Activated naive CD8-positive, alpha-beta T cell treated with anti-CD3 and anti-CD28 coated beads, Interleukin-2, amount 50 U/mL, for 24 hours (primary cell): Measurements from ENCODE around the gene PNLDC1.
A peak's percentile ranks its signal among the peaks of the same experiment; 100 is the strongest.
"Not testable (repeated sequence)": the region's sequence is repeated elsewhere in the genome, so short reads cannot be mapped to it uniquely, and the experiment has no call there.

ENCODE experiments used
- ATAC-seq: fragments of 150-1000 bp; cut with Tn5 transposase; one replicate; pipeline ENCODE4 v1.10.0; 2021
- DNase-seq: peaks from one replicate; pipeline ENCODE4 v3.0.0; 2021
- H3K27ac Mint-ChIP-seq: one replicate; pipeline ENCODE4 v1.8.0; 2021; ENCODE audit warnings: mild to moderate bottlenecking, mixed read lengths
- H3K27me3 Mint-ChIP-seq: one replicate; pipeline ENCODE4 v1.8.0; 2021; ENCODE audit warnings: mixed read lengths
- H3K36me3 Mint-ChIP-seq: one replicate; pipeline ENCODE4 v1.8.0; 2021; ENCODE audit warnings: low read depth, mixed read lengths
- H3K4me1 Mint-ChIP-seq: one replicate; pipeline ENCODE4 v1.8.0; 2021; ENCODE audit warnings: mixed read lengths
- H3K4me3 Mint-ChIP-seq: one replicate; pipeline ENCODE4 v1.8.0; 2021; ENCODE audit warnings: mild to moderate bottlenecking, moderate library complexity, mixed read lengths
- H3K9me3 Mint-ChIP-seq: one replicate; pipeline ENCODE4 v1.8.0; 2021; ENCODE audit warnings: mixed read lengths

Gene PNLDC1

DNA sequence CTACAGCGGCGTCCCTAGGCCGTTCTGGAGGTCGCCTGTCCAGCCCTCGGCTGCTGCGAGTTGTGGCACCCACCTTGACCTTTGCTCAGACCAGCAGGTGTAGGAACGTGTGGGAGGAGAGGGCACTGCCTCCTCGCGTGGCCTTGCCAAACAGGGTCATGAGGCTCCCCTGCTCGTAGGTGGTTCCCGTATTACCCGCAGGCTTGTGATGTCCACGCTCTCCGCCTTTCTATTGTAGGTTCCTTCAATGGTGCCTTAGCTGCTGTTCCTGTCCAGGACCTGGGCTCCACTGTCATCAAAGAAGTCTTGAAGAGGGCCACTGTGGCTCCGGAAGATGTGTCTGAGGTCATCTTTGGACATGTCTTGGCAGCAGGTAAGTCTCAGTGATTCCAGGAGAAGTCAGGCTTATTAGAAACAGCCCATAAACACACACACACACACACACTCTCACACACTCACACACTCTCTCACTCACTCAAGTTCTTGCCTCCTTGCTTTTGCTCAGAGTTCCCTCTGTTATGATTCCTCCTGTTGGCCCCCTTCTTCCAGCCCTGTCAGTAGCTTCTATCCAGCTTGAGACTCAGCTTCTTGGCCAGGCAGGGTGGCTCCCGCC lies 37.3 kb upstream of the PNLDC1 start:
- Mint-ChIP-seq H3K36me3 (peaks cover 35% of the 10 kb centered on the region), H3K9me3 (no peaks in the 10 kb centered on the region), H3K27me3 (no peaks in the 10 kb centered on the region), H3K4me3 (peak overlapping the region; percentile 83), H3K27ac (peak overlapping the region; percentile 95), H3K4me1 (peaks cover 35% of the 10 kb centered on the region)
- DNase-seq (peak; percentile 16), ATAC-seq (no peak)

GRCh38 chr6:159766906-159767305 lies 33.2 kb upstream of the PNLDC1 start:
- H3K36me3 Mint-ChIP-seq, result peaks cover 52% of the 10 kb centered on the region
- H3K4me3 Mint-ChIP-seq, result no peak overlapping the region
- no peak for ATAC-seq
- H3K4me1 Mint-ChIP-seq, result peaks cover 18% of the 10 kb centered on the region
- H3K9me3 Mint-ChIP-seq, result no peaks in the 10 kb centered on the region
- DNase-seq, result no peak
- no peak overlapping the region for H3K27ac Mint-ChIP-seq
- H3K27me3 Mint-ChIP-seq, result no peaks in the 10 kb centered on the region

DNA sequence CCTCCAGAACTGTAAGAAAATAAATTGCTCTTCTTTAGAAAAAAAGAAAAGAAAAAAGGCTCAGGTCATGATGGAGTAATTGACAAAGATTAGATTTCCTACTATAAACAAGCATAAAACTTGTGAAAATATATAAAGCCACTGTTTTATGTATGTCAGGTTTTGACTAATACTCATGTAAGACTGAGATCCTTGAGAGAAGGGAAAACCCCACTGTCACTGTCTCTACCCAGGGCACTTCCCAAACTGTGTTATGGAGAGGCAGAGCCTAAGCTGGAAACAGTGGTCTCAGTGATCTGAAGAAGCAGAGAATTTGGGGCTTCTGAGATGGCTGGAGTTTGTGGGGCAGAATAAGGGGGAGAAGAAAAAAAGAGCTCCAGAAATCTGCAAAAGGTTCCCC lies 30.6 kb upstream of the PNLDC1 start:
- peak overlapping the region; percentile 5 for H3K27ac Mint-ChIP-seq
- no peak for DNase-seq
- H3K4me1 Mint-ChIP-seq, result peaks cover 12% of the 10 kb centered on the region
- H3K36me3 Mint-ChIP-seq, result peaks cover 52% of the 10 kb centered on the region
- no peaks in the 10 kb centered on the region for H3K9me3 Mint-ChIP-seq
- ATAC-seq, result peak; percentile 46
- no peaks in the 10 kb centered on the region for H3K27me3 Mint-ChIP-seq
- H3K4me3 Mint-ChIP-seq, result no peak overlapping the region

DNA sequence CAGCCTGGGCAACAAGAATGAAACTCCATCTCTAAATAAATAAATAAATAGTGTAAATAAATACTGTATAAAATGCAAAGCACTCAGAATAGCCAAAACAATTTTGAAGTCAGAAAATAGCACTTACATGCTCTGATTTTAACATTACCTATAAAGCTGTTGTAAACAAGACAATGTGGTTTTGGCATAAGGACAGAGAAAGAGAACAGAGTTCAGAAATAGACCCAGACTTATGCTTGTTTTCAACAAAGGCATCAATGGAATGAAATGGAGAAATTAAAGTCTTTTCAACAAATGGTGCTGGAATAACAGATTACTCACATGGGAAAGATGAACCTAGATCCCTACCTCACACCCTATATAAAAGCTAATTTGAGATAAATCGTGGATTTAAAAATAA lies 27.9 kb upstream of the PNLDC1 start:
- H3K36me3 Mint-ChIP-seq, result peaks cover 51% of the 10 kb centered on the region

GRCh38 chr6:159777240-159777904 lies 22.7 kb upstream of the PNLDC1 start:
- peaks cover 10% of the 10 kb centered on the region for H3K4me1 Mint-ChIP-seq
- DNase-seq (no peak), ATAC-seq (no peak)
- no peaks in the 10 kb centered on the region for H3K27me3 Mint-ChIP-seq
- H3K36me3 Mint-ChIP-seq, result peaks cover 61% of the 10 kb centered on the region
- H3K4me3 Mint-ChIP-seq, result no peak overlapping the region
- no peak overlapping the region for H3K27ac Mint-ChIP-seq
- H3K9me3 Mint-ChIP-seq, result no peaks in the 10 kb centered on the region

More for the DNA sequence above, 27.9 kb upstream of the PNLDC1 start:
- Mint-ChIP-seq H3K4me1 (peaks cover 3% of the 10 kb centered on the region), H3K4me3 (no peak overlapping the region), H3K9me3 (no peaks in the 10 kb centered on the region), H3K27me3 (no peaks in the 10 kb centered on the region), H3K27ac (no peak overlapping the region)
- DNase-seq, result no peak
- ATAC-seq, result no peak

DNA sequence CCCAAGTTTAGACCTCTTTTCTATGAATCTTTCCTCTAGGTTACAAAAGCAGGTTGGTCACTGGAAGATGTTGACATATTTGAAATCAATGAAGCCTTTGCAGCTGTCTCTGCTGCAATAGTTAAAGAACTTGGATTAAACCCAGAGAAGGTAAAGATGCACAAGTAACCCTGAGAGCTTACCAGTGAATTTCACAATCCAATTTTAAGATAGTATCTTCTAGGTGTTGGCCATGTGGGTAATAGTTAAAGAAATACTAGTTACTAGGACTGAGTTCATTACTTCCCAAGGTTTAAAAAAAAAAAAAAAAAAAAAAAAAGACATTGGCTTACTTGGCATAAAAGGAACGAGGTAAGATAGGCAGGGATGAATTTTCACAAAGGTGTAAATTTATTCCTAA lies 21.9 kb upstream of the PNLDC1 start:
- H3K27ac Mint-ChIP-seq, result no peak overlapping the region
- ATAC-seq (no peak), DNase-seq (no peak)
- peaks cover 17% of the 10 kb centered on the region for H3K4me1 Mint-ChIP-seq
- no peak overlapping the region for H3K4me3 Mint-ChIP-seq
- H3K27me3 Mint-ChIP-seq, result no peaks in the 10 kb centered on the region
- no peaks in the 10 kb centered on the region for H3K9me3 Mint-ChIP-seq
- H3K36me3 Mint-ChIP-seq, result peaks cover 66% of the 10 kb centered on the region

DNA sequence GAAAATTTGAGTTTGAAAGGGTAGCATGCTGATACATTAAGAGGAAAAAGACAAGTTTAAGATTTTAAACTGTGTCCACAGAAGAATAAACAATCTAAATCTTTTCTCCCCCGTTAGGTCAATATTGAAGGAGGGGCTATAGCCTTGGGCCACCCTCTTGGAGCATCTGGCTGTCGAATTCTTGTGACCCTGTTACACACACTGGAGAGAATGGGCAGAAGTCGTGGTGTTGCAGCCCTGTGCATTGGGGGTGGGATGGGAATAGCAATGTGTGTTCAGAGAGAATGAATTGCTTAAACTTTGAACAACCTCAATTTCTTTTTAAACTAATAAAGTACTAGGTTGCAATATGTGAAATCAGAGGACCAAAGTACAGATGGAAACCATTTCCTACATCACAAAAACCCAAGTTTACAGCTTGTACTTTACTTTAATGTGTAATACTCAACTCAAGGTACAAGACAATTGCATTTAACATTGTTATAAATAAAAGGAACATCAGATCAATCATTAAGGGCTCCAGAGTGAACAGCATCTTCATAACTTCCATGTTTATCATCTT lies 21.5 kb upstream of the PNLDC1 start:
- H3K27me3 Mint-ChIP-seq, result no peaks in the 10 kb centered on the region
- H3K4me3 Mint-ChIP-seq, result no peak overlapping the region
- ATAC-seq (no peak), DNase-seq (no peak)
- no peaks in the 10 kb centered on the region for H3K9me3 Mint-ChIP-seq
- H3K27ac Mint-ChIP-seq, result peak overlapping the region; percentile 17
- H3K36me3 Mint-ChIP-seq, result peaks cover 70% of the 10 kb centered on the region
- H3K4me1 Mint-ChIP-seq, result peaks cover 21% of the 10 kb centered on the region

GRCh38 chr6:159788276-159788675 lies 11.8 kb upstream of the PNLDC1 start:
- peaks cover 76% of the 10 kb centered on the region for H3K4me1 Mint-ChIP-seq
- peak overlapping the region; percentile 91 for H3K4me3 Mint-ChIP-seq
- H3K36me3 Mint-ChIP-seq, result peaks cover 74% of the 10 kb centered on the region
- H3K27me3 Mint-ChIP-seq, result peaks cover 3% of the 10 kb centered on the region
- H3K27ac Mint-ChIP-seq, result peak overlapping the region; percentile 72
- DNase-seq (peak; percentile 12), ATAC-seq (no peak)
- H3K9me3 Mint-ChIP-seq, result no peaks in the 10 kb centered on the region

DNA sequence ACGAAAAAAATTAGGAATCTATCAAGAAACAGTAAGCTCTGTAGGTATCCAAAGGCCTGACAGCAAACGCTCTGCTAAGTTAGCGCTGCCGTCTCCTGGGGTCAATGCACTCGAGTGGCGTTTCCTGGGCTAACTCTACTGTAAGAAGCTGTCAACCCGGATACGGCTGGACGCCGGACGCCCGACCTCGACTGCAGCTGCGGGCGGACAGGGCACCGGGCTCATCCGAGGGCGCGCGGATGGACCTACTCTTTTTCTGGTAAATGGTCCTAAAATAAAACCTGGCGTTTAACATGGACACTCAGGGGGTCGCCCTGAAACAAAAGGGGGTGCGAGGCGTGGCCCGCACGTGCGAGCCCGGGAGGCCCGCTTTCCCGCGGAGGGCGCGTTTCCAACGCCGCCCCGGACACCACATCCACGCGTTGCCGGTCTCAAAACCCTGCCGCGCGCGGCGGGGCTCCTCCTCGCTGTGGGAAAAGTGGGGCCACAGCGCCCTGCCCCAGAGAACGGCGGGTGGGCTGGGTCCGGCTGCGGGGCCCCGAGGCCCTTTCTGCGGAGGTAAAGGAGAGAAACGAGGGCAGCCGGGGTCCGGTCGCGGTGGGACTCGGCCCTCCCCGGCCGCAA lies 11.2 kb upstream of the PNLDC1 start:
- H3K27me3 Mint-ChIP-seq, result peaks cover 3% of the 10 kb centered on the region
- H3K36me3 Mint-ChIP-seq, result peaks cover 74% of the 10 kb centered on the region
- H3K27ac Mint-ChIP-seq, result peak overlapping the region; percentile 99
- ATAC-seq (no peak), DNase-seq (peak; percentile 40)
- peak overlapping the region; percentile 91 for H3K4me3 Mint-ChIP-seq
- H3K9me3 Mint-ChIP-seq, result no peaks in the 10 kb centered on the region
- H3K4me1 Mint-ChIP-seq, result peaks cover 76% of the 10 kb centered on the region

DNA sequence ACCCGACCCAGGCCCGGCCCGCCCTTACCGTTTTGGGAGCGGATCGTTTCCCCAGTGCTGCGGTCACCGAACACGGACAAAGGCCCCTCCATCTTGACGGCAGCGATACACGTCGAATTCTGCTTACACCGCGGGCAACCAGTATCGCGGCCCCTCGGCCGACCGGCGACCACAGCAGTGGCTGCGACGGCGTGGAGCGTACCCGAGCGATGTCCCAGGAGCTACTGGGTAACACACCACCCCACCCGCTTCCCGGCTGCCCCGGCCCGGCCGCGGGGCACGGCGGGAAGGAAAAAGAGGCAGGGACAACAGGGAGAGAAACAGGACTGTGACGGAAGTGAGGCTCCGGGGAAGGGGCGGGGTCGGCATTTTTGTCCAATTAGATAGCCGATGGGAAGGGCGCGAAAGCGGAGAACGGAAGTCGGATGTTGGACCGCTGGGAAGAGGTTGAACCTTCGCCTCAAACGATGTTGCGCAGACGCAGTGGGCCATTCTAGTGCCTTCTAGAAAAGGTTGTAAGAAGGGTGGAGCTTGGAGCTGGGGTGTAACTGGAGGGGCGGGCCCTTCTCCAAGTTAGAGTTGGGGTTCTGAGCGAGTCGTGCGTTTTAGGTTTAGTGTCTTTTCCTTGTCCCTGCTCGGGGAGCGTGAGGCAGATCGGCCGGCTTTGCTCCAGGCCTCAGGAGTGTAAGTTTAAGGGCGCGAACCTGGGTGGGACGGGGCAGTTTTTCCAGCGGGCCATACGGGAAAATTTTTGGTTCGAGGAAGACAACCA lies 10.5 kb upstream of the PNLDC1 start, which contains the start of gene TCP1:
Gene TCP1 (minus strand): TSS at position 226 of the 772 bp plus-strand sequence. CDS start 134 bp downstream, at position 92.
- Mint-ChIP-seq H3K4me3 (peak within 1 kb of the TSS; percentile 91), H3K4me1 (peaks cover 76% of the 10 kb centered on the region), H3K27ac (peak within 1 kb of the TSS; percentile 99), H3K9me3 (no peaks in the 10 kb centered on the region), H3K27me3 (peaks cover 3% of the 10 kb centered on the region), H3K36me3 (peaks cover 73% of the 10 kb centered on the region)
- DNase-seq (peak; percentile 99), ATAC-seq (peak; percentile 81)

DNA sequence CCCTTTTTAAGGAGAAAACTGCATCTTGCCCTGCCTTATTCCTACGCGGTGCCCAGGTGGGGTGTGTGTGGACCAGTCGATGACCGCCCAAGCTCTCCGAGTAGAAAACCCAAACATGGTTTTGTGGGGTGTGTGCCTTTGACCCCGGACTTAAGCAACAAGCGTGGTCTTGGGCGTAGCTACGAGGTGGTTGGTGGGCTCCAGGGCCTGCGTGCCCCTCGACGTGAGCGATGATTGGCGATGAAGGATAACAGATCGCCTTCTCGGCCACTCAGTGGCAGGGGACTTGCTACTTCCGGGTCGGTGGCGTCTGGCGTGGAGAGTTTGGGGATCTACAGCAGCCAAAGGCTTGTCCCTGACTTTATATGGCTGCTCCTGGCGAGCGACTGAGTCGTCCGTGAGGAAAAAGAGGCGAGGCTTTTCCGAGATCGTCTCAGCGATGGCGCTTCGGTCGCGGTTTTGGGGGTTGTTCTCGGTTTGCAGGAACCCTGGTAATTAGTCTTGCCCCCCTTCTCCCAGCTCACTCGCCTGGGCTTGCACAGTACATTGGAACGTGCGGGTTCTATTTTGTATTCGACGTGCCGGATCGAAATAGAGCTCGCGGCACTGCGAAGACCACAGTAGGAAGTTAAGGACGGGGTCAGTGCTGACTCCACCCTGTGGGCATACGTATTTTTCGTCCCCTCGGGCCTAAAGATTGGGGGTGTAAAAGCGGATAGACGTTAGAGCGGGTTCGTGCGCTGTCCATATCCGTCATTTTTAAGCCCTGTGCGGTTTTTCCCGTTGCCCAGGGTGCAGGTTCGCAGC lies 9.7 kb upstream of the PNLDC1 start, which contains the start of gene MRPL18:
Gene MRPL18 (plus strand): TSS at position 319 of the 807 bp plus-strand sequence. CDS start 121 bp downstream, at position 440.
- H3K4me1 Mint-ChIP-seq, result peaks cover 72% of the 10 kb centered on the region
- H3K4me3 Mint-ChIP-seq, result peak within 1 kb of the TSS; percentile 91
- peak; percentile 88 for DNase-seq
- H3K9me3 Mint-ChIP-seq, result no peaks in the 10 kb centered on the region
- peak within 1 kb of the TSS; percentile 99 for H3K27ac Mint-ChIP-seq
- H3K27me3 Mint-ChIP-seq, result peaks cover 3% of the 10 kb centered on the region
- ATAC-seq, result peak; percentile 92
- peaks cover 66% of the 10 kb centered on the region for H3K36me3 Mint-ChIP-seq

- DNase-seq (no peak), ATAC-seq (no peak)
- H3K27me3 Mint-ChIP-seq, result peaks cover 3% of the 10 kb centered on the region
- H3K9me3 Mint-ChIP-seq, result no peaks in the 10 kb centered on the region
- H3K4me3 Mint-ChIP-seq, result peak overlapping the region; percentile 91
- peak overlapping the region; percentile 99 for H3K27ac Mint-ChIP-seq
- H3K36me3 Mint-ChIP-seq, result peaks cover 61% of the 10 kb centered on the region
- H3K4me1 Mint-ChIP-seq, result peaks cover 68% of the 10 kb centered on the region
Observed at GRCh38 chr6:159790956-159791598, 9.0 kb upstream of the PNLDC1 start.

- Mint-ChIP-seq H3K4me1 (peaks cover 61% of the 10 kb centered on the region), H3K36me3 (peaks cover 53% of the 10 kb centered on the region)
- H3K27me3 Mint-ChIP-seq, H3K27ac Mint-ChIP-seq, H3K4me3 Mint-ChIP-seq, H3K9me3 Mint-ChIP-seq, ATAC-seq, DNase-seq: not testable (repeated sequence)
Observed at GRCh38 chr6:159794976-159795375, 5.1 kb upstream of the PNLDC1 start.
